ENCODE results near the gene WHRN. TPM values are rescaled to one million over a fixed set of nuclear protein-coding genes. Genes with fewer than 3 reads are reported as not detected.

Gene WHRN
- polyA plus RNA-seq, 1 donor from 2014 or later, result 2.5 TPM

DNA sequence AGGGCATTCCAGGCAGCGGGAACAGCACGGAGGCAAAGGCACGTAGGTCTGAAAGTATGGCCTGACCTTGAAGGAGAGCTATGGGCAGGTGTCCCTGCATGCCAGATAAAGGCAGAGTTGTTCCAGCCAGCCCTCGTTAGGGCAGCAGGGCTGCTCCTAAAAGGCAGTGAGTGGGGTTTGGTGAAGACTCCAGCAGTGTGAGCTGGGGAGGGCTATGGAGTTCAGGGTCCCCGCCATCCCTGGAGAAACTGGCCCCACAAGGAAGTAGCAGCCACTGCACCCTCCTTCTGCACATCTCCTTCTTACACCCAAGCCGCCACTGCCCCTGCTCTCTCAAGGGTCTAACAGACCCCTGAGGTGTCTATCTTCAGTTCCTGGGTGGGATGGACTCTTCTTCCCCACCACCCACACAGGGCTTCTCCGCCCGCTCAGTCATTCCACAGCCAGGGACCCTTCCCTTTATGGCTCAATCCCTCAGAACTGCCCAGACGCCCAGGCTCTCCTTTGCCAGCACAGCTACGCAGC lies 118.8 kb downstream of the WHRN start:
- Histone ChIP-seq H2AFZ (ENCODE audit: low read depth, low read length) (no peak overlapping the region), H3K4me2 (ENCODE audit: low read length) (peak overlapping the region; percentile 57), H3K9me2 (ENCODE audit: insufficient read depth, low read length) (no peaks in the 10 kb centered on the region), H3K36me3 (ENCODE audit: insufficient read depth, low read length) (no peaks in the 10 kb centered on the region), H4K20me1 (ENCODE audit: insufficient read depth) (no peaks in the 10 kb centered on the region), H3K27me3 (ENCODE audit: insufficient read depth, low read depth, low read length) (no peaks in the 10 kb centered on the region), H3K4me3 (ENCODE audit: low read length) (peak overlapping the region; percentile 65), H3K9ac (ENCODE audit: low read length) (no peak overlapping the region), H3F3A (ENCODE audit: insufficient read depth, low read length, poor library complexity, severe bottlenecking) (no peaks in the 10 kb centered on the region), H3K9me3 (ENCODE audit: low read length) (no peaks in the 10 kb centered on the region), H3K79me2 (replicated peaks; ENCODE audit: insufficient read depth, low read length) (no peaks in the 10 kb centered on the region), H3K27ac (ENCODE audit: low read length) (no peak overlapping the region)
- no peak for TF ChIP-seq MXI1 (conservative IDR thresholded peaks at IDR 0.05; ENCODE audit: poor library complexity, severe bottlenecking)
- no peak for TF ChIP-seq EP300 (conservative IDR thresholded peaks at IDR 0.05; ENCODE audit: poor library complexity, severe bottlenecking)
- TF ChIP-seq TAF1 (IDR thresholded peaks at IDR 0.05; ENCODE audit: low read depth), result no peak
- no peak for TF ChIP-seq RAD21 (conservative IDR thresholded peaks at IDR 0.05)
- no peak for TF ChIP-seq SMC3 (conservative IDR thresholded peaks at IDR 0.05; ENCODE audit: poor library complexity)
- TF ChIP-seq POLR2AphosphoS5 (IDR thresholded peaks at IDR 0.05), result no peak
- TF ChIP-seq EZH2 (IDR thresholded peaks at IDR 0.05; ENCODE audit: borderline replicate concordance, insufficient read depth, low read length, poor library complexity, severe bottlenecking), result no peak

GRCh38 chr9:114385397-114386181 lies 119.7 kb downstream of the WHRN start:
- H2AFZ ChIP-seq (ENCODE audit: low read depth, low read length), result no peak overlapping the region
- no peaks in the 10 kb centered on the region for H3K27me3 ChIP-seq (ENCODE audit: insufficient read depth, low read depth, low read length)
- no peaks in the 10 kb centered on the region for H3K9me3 ChIP-seq (ENCODE audit: low read length)
- no peak overlapping the region for H3K9ac ChIP-seq (ENCODE audit: low read length)
- H3K36me3 ChIP-seq (ENCODE audit: insufficient read depth, low read length), result no peaks in the 10 kb centered on the region
- no peaks in the 10 kb centered on the region for H3K9me2 ChIP-seq (ENCODE audit: insufficient read depth, low read length)
- TF ChIP-seq, protein P1, sequence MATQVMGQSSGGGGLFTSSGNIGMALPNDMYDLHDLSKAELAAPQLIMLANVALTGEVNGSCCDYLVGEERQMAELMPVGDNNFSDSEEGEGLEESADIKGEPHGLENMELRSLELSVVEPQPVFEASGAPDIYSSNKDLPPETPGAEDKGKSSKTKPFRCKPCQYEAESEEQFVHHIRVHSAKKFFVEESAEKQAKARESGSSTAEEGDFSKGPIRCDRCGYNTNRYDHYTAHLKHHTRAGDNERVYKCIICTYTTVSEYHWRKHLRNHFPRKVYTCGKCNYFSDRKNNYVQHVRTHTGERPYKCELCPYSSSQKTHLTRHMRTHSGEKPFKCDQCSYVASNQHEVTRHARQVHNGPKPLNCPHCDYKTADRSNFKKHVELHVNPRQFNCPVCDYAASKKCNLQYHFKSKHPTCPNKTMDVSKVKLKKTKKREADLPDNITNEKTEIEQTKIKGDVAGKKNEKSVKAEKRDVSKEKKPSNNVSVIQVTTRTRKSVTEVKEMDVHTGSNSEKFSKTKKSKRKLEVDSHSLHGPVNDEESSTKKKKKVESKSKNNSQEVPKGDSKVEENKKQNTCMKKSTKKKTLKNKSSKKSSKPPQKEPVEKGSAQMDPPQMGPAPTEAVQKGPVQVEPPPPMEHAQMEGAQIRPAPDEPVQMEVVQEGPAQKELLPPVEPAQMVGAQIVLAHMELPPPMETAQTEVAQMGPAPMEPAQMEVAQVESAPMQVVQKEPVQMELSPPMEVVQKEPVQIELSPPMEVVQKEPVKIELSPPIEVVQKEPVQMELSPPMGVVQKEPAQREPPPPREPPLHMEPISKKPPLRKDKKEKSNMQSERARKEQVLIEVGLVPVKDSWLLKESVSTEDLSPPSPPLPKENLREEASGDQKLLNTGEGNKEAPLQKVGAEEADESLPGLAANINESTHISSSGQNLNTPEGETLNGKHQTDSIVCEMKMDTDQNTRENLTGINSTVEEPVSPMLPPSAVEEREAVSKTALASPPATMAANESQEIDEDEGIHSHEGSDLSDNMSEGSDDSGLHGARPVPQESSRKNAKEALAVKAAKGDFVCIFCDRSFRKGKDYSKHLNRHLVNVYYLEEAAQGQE (IDR thresholded peaks at IDR 0.05; ENCODE audit: borderline replicate concordance), result no peak
- TF ChIP-seq CTCF (IDR thresholded peaks at IDR 0.05; ENCODE audit: poor library complexity, severe bottlenecking) (no peak), EP300 (conservative IDR thresholded peaks at IDR 0.05; ENCODE audit: poor library complexity, severe bottlenecking) (no peak), TAF1 (IDR thresholded peaks at IDR 0.05; ENCODE audit: low read depth) (no peak), POLR2AphosphoS5 (IDR thresholded peaks at IDR 0.05) (no peak), RAD21 (conservative IDR thresholded peaks at IDR 0.05) (no peak), MXI1 (conservative IDR thresholded peaks at IDR 0.05; ENCODE audit: poor library complexity, severe bottlenecking) (no peak)
- no peak overlapping the region for H3K4me3 ChIP-seq (ENCODE audit: low read length)
- H3F3A ChIP-seq (ENCODE audit: insufficient read depth, low read length, poor library complexity, severe bottlenecking), result no peaks in the 10 kb centered on the region
- H4K20me1 ChIP-seq (ENCODE audit: insufficient read depth), result no peaks in the 10 kb centered on the region
- no peak overlapping the region for H3K27ac ChIP-seq (ENCODE audit: low read length)
- no peaks in the 10 kb centered on the region for H3K79me2 ChIP-seq (replicated peaks; ENCODE audit: insufficient read depth, low read length)
- no peak overlapping the region for H3K4me2 ChIP-seq (ENCODE audit: low read length)

All from neural cell (in vitro differentiated cells).